Effector memory CD8-positive, alpha-beta T cell (primary cell): ENCODE results near the gene MEIOC.
A peak's percentile ranks its signal among the peaks of the same experiment; 100 is the strongest.
"Not testable (repeated sequence)": the region's sequence is repeated elsewhere in the genome, so short reads cannot be mapped to it uniquely, and the experiment has no call there.

Experiments
- ATAC-seq: fragments of 150-1000 bp; cut with Tn5 transposase; replicated peaks from 2 replicates; pipeline ENCODE4 v1.10.0; 2021; ENCODE audit warnings: mild to moderate bottlenecking, moderate library complexity
- DNase-seq, 3 experiments: peaks; one replicate each; pipeline ENCODE4 v3.0.0; 2021
- H3K27ac Mint-ChIP-seq, 2 donors: one replicate each; pipeline ENCODE4 v1.8.0; 2022; ENCODE audit warnings: mild to moderate bottlenecking in 2 of 2, mixed read lengths in 2 of 2, moderate library complexity in 2 of 2
- H3K27me3 Mint-ChIP-seq, 2 donors: one replicate each; pipeline ENCODE4 v1.8.0; 2022; ENCODE audit warnings: mixed read lengths in 2 of 2
- H3K36me3 Mint-ChIP-seq: one replicate; pipeline ENCODE4 v1.8.0; 2022; ENCODE audit warnings: mild to moderate bottlenecking, moderate library complexity, mixed read lengths; ENCODE audit not compliant: insufficient read depth
- H3K4me1 Mint-ChIP-seq, 2 donors: one replicate each; pipeline ENCODE4 v1.8.0; 2022; ENCODE audit warnings: low read depth in 2 of 2, mixed read lengths in 2 of 2
- H3K4me3 Mint-ChIP-seq, 2 donors: one replicate each; pipeline ENCODE4 v1.8.0; 2022; ENCODE audit warnings: mild to moderate bottlenecking in 2 of 2, mixed read lengths in 2 of 2, moderate library complexity in 2 of 2
- H3K9me3 Mint-ChIP-seq, 2 donors: one replicate each; pipeline ENCODE4 v1.8.0; 2022; ENCODE audit warnings: mixed read lengths in 2 of 2

MEIOC gene

GRCh38 chr17:44663095-44663494 is 6.8 kb downstream of the MEIOC start:
- H3K4me1 Mint-ChIP-seq, result no peaks in the 10 kb centered on the region
- no peak for ATAC-seq
- no peak overlapping the region for H3K4me3 Mint-ChIP-seq
- H3K36me3 Mint-ChIP-seq, result no peaks in the 10 kb centered on the region
- H3K27ac Mint-ChIP-seq, result no peak overlapping the region
- H3K27me3 Mint-ChIP-seq, result peaks cover 17 to 21% of the 10 kb centered on the region in 2 donors
- no peaks in the 10 kb centered on the region for H3K9me3 Mint-ChIP-seq
- DNase-seq, result no peak

GRCh38 chr17:44664867-44665266 is 8.6 kb downstream of the MEIOC start:
- Mint-ChIP-seq H3K9me3 (no peaks in the 10 kb centered on the region), H3K27ac (no peak overlapping the region), H3K27me3 (peaks cover 17 to 21% of the 10 kb centered on the region in 2 donors), H3K4me3 (no peak overlapping the region), H3K4me1 (no peaks in the 10 kb centered on the region), H3K36me3 (no peaks in the 10 kb centered on the region)
- DNase-seq (no peak), ATAC-seq (no peak)

- Mint-ChIP-seq H3K4me1 (no peaks in the 10 kb centered on the region), H3K36me3 (no peaks in the 10 kb centered on the region), H3K27ac (no peak overlapping the region), H3K4me3 (no peak overlapping the region), H3K27me3 (peaks cover 17 to 21% of the 10 kb centered on the region in 2 donors), H3K9me3 (no peaks in the 10 kb centered on the region)
- ATAC-seq (no peak), DNase-seq (no peak)
These were observed 9.7 kb downstream of the MEIOC start for GRCh38 chr17:44666006-44666405.

- no peaks in the 10 kb centered on the region for H3K9me3 Mint-ChIP-seq
- H3K27me3 Mint-ChIP-seq, result peaks cover under 1 to 4% of the 10 kb centered on the region in 2 donors
- no peak overlapping the region for H3K4me3 Mint-ChIP-seq
- no peaks in the 10 kb centered on the region for H3K4me1 Mint-ChIP-seq
- H3K27ac Mint-ChIP-seq, result no peak overlapping the region
- ATAC-seq (no peak), DNase-seq (no peak)
- H3K36me3 Mint-ChIP-seq, result peaks cover 4% of the 10 kb centered on the region
These were observed 16.3 kb downstream of the MEIOC start for GRCh38 chr17:44672479-44673093.

- H3K27ac Mint-ChIP-seq, result no peak overlapping the region
- no peak overlapping the region for H3K4me3 Mint-ChIP-seq
These were observed 17.6 kb downstream of the MEIOC start for GRCh38 chr17:44673893-44674292.

GRCh38 chr17:44677136-44677535 is 20.9 kb downstream of the MEIOC start:
- Mint-ChIP-seq H3K36me3 (peaks cover 39% of the 10 kb centered on the region), H3K4me3 (no peak overlapping the region), H3K27me3 (no peaks in the 10 kb centered on the region), H3K9me3 (no peaks in the 10 kb centered on the region), H3K27ac (no peak overlapping the region), H3K4me1 (no peaks in the 10 kb centered on the region)
- no peak for DNase-seq
- no peak for ATAC-seq

More at GRCh38 chr17:44673893-44674292, 17.6 kb downstream of the MEIOC start:
- Mint-ChIP-seq H3K4me1 (no peaks in the 10 kb centered on the region), H3K9me3 (no peaks in the 10 kb centered on the region), H3K27me3 (no peaks in the 10 kb centered on the region), H3K36me3 (peaks cover 11% of the 10 kb centered on the region)
- DNase-seq (no peak), ATAC-seq (no peak)

GRCh38 chr17:44683303-44683702 is 27.0 kb downstream of the MEIOC start:
- H3K4me3 Mint-ChIP-seq, H3K9me3 Mint-ChIP-seq, H3K4me1 Mint-ChIP-seq, ATAC-seq, H3K27me3 Mint-ChIP-seq, DNase-seq, H3K27ac Mint-ChIP-seq: not testable (repeated sequence)
- peaks cover 56% of the 10 kb centered on the region for H3K36me3 Mint-ChIP-seq

GRCh38 chr17:44687756-44688155 is 31.5 kb downstream of the MEIOC start:
- Mint-ChIP-seq H3K4me1 (peaks cover 24 to 34% of the 10 kb centered on the region in 2 donors), H3K9me3 (no peaks in the 10 kb centered on the region), H3K4me3 (no peak overlapping the region), H3K27me3 (no peaks in the 10 kb centered on the region), H3K36me3 (peaks cover 26% of the 10 kb centered on the region), H3K27ac (no peak overlapping the region)
- DNase-seq, result no peak
- no peak for ATAC-seq

GRCh38 chr17:44688200-44688599 is 31.9 kb downstream of the MEIOC start:
- no peak overlapping the region for H3K27ac Mint-ChIP-seq
- no peak for DNase-seq
- H3K4me3 Mint-ChIP-seq, result peak overlapping the region; percentile 91 to 99

GRCh38 chr17:44688675-44689476 is 32.6 kb downstream of the MEIOC start:
- Mint-ChIP-seq H3K4me1 (peaks cover 24 to 34% of the 10 kb centered on the region in 2 donors), H3K27ac (peak overlapping the region; percentile 93 to 97), H3K27me3 (no peaks in the 10 kb centered on the region), H3K9me3 (no peaks in the 10 kb centered on the region), H3K36me3 (peaks cover 17% of the 10 kb centered on the region), H3K4me3 (peak overlapping the region; percentile 91 to 99)
- ATAC-seq (peak; percentile 8), DNase-seq (no peak)

More at GRCh38 chr17:44688200-44688599, 31.9 kb downstream of the MEIOC start:
- peaks cover 21% of the 10 kb centered on the region for H3K36me3 Mint-ChIP-seq
- peaks cover 24 to 34% of the 10 kb centered on the region in 2 donors for H3K4me1 Mint-ChIP-seq
- H3K27me3 Mint-ChIP-seq, result no peaks in the 10 kb centered on the region
- no peaks in the 10 kb centered on the region for H3K9me3 Mint-ChIP-seq
- ATAC-seq, result no peak

- peak; percentile 90 to 95 (median 92) for DNase-seq
- H3K4me3 Mint-ChIP-seq, result peak within 1 kb of the TSS; percentile 91 to 99
- ATAC-seq, result peak; percentile 98
- no peaks in the 10 kb centered on the region for H3K27me3 Mint-ChIP-seq
- H3K4me1 Mint-ChIP-seq, result peaks cover 24 to 34% of the 10 kb centered on the region in 2 donors
- H3K27ac Mint-ChIP-seq, result peak within 1 kb of the TSS; percentile 93 to 97
- no peaks in the 10 kb centered on the region for H3K9me3 Mint-ChIP-seq
- H3K36me3 Mint-ChIP-seq, result peaks cover 11% of the 10 kb centered on the region
These were observed 33.4 kb downstream of the MEIOC start, which contains the start of gene CCDC43 for GRCh38 chr17:44689477-44690217. CCDC43 (minus strand) TSS chr17:44689776; CDS start chr17:44689753, 23 bp downstream.

GRCh38 chr17:44690746-44691306 is 34.6 kb downstream of the MEIOC start:
- Mint-ChIP-seq H3K4me3 (peak overlapping the region; percentile 91 to 99), H3K27ac (peak overlapping the region; percentile 23 to 97), H3K36me3 (peaks cover 11% of the 10 kb centered on the region), H3K4me1 (peaks cover 18 to 30% of the 10 kb centered on the region in 2 donors)
- DNase-seq, H3K27me3 Mint-ChIP-seq, ATAC-seq, H3K9me3 Mint-ChIP-seq: not testable (repeated sequence)

- no peak for ATAC-seq
- Mint-ChIP-seq H3K9me3 (no peaks in the 10 kb centered on the region), H3K27me3 (no peaks in the 10 kb centered on the region), H3K27ac (no peak overlapping the region), H3K36me3 (peaks cover 6% of the 10 kb centered on the region), H3K4me3 (no peak overlapping the region), H3K4me1 (peaks cover 18 to 23% of the 10 kb centered on the region in 2 donors)
- DNase-seq, result no peak
These were observed 37.3 kb downstream of the MEIOC start for GRCh38 chr17:44693609-44694008.
